ENCODE results near the gene CENPB. TPM values are rescaled to one million over a fixed set of nuclear protein-coding genes. Genes with fewer than 3 reads are reported as not detected.
A peak's percentile ranks its signal among the peaks of the same experiment; 100 is the strongest.

The CENPB gene
- total RNA-seq, 2 experiments from 2014 or later, result 25.1 to 25.3 TPM

DNA sequence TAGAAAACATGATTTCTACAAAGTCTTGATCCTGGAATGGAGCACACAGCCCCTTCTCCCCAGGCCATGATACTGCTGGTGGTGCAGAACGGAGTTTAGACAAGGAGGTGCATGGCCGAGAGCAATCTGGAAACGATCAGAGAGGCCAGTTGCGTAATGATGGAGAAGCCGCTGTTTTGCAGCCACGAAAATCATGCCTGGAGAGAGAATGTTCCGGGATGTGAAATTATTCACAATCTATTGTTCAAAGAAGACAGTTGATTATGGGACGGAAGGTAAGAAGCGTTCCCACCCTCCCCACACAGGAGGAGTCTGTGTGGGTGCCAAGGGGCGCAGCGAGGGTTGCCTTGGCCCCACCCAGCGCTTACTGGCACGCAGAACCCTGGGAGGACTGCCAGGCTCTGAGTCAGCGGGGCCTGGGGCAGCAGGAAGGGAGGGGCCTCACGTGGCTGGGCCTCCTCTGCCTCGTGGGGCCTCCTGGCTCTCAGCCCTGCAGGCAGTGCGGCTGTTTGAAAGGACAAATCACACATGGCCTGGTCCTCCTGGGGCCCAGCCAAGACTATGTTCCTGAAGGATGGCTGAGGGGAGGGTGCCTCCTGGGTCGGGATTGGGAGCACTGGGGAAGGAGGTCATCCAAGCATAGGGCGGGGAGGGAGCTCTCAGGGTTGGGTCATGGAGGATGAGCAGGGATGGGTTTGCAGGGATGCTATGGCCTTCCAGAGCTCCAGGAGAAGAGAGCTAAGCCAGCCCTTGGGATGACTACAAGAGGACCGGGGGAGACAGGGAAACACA lies 25.1 kb upstream of the CENPB start:
- DNase-seq (peak; percentile 80 to 98 (median 96)), ATAC-seq (ENCODE audit: poor library complexity) (peak; percentile 91)
- Histone ChIP-seq H3K27ac (ENCODE audit: low read depth in 1 of 2, low read length in 2 of 2) (peak overlapping the region; percentile 82 to 97), H3K4me3 (ENCODE audit: low read length) (peak overlapping the region; percentile 57), H3K27me3 (ENCODE audit: control insufficient read depth in 1 of 2, insufficient read depth in 2 of 2, low read length in 2 of 2) (no peaks in the 10 kb centered on the region), H3K36me3 (ENCODE audit: insufficient read depth, low read length) (no peaks in the 10 kb centered on the region), H3K9me3 (ENCODE audit: control insufficient read depth in 1 of 2, insufficient read depth in 1 of 2, low read length in 2 of 2) (no peaks in the 10 kb centered on the region), H3K4me1 (ENCODE audit: insufficient read depth, low read length) (peaks cover 90% of the 10 kb centered on the region)
- CTCF ChIA-PET, result interaction anchor here (1.3 to 2.3 kb wide), 3 partner anchors 9 to 44 kb away, joined by 4 to 22 read pairs (median 5); partner anchors contain the start of genes ADISSP, AP5S1 and CDC25B
- Mint-ChIP-seq H3K27ac (peak overlapping the region; percentile 98), H3K36me3 (ENCODE audit: low read depth) (peaks cover 10% of the 10 kb centered on the region), H3K27me3 (no peaks in the 10 kb centered on the region), H3K4me3 (peak overlapping the region; percentile 77), H3K9me3 (no peaks in the 10 kb centered on the region), H3K4me1 (ENCODE audit: low read depth) (peaks cover 81% of the 10 kb centered on the region)
- intact Hi-C loops (cut with DNase I, micrococcal nuclease), result loop anchor here (1.0 to 5.0 kb wide), 3 partner anchors 9 to 44 kb away; partner anchors contain the start of genes ADISSP (in 1 of the 2) and AP5S1 (in 1 of the 2)
- TF ChIP-seq, protein P1, sequence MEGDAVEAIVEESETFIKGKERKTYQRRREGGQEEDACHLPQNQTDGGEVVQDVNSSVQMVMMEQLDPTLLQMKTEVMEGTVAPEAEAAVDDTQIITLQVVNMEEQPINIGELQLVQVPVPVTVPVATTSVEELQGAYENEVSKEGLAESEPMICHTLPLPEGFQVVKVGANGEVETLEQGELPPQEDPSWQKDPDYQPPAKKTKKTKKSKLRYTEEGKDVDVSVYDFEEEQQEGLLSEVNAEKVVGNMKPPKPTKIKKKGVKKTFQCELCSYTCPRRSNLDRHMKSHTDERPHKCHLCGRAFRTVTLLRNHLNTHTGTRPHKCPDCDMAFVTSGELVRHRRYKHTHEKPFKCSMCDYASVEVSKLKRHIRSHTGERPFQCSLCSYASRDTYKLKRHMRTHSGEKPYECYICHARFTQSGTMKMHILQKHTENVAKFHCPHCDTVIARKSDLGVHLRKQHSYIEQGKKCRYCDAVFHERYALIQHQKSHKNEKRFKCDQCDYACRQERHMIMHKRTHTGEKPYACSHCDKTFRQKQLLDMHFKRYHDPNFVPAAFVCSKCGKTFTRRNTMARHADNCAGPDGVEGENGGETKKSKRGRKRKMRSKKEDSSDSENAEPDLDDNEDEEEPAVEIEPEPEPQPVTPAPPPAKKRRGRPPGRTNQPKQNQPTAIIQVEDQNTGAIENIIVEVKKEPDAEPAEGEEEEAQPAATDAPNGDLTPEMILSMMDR (IDR thresholded peaks at IDR 0.05), result no peak
- POLR2A ChIA-PET, result interaction anchor here (0.8 to 6.6 kb wide), 10 partner anchors 9 to 226 kb away, joined by 3 to 89 read pairs (median 21); partner anchors contain the start of genes ADISSP, AP5S1, CDC25B and CENPB

DNA sequence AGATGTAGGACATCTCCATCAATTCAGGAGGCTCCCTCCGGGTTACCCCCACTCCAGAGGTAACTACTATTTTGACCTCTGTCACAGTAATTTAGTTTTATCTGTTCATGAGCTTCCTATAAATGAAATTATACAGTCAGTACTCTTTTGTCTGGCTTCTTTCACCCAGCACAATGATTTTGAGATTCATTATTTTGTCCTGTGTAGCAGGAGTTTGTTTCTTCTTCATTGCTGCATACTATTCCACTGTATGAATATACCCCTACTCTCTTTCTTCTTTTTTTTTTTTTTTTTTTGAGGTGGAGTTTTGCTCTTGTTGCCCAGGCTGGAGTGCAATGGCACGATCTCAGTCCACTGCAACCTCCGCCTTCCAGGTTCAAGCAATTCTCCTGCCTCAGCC lies 22.0 kb upstream of the CENPB start:
- ChIA-PET CTCF (interaction anchor here (1.0 kb wide), 1 partner anchor 12 kb away, joined by 6 read pairs; the partner anchor contains the start of gene AP5S1), POLR2A (no interaction called here)
- Mint-ChIP-seq H3K9me3 (no peaks in the 10 kb centered on the region), H3K36me3 (ENCODE audit: low read depth) (peaks cover 40% of the 10 kb centered on the region), H3K4me3 (peak overlapping the region; percentile 38), H3K27ac (peak overlapping the region; percentile 81), H3K27me3 (no peaks in the 10 kb centered on the region), H3K4me1 (ENCODE audit: low read depth) (peaks cover 83% of the 10 kb centered on the region)
- intact Hi-C loops (cut with DNase I, micrococcal nuclease), result no loop called here
- H3K36me3 ChIP-seq (ENCODE audit: insufficient read depth, low read length), result peaks cover 29% of the 10 kb centered on the region
- TF ChIP-seq, protein P1 (IDR thresholded peaks at IDR 0.05), result no peak
- no peak overlapping the region for H3K4me3 ChIP-seq (ENCODE audit: low read length)
- DNase-seq (no peak), ATAC-seq (ENCODE audit: poor library complexity) (no peak)
- H3K9me3 ChIP-seq (ENCODE audit: control insufficient read depth in 1 of 2, insufficient read depth in 1 of 2, low read length in 2 of 2), result no peaks in the 10 kb centered on the region
- H3K27me3 ChIP-seq (ENCODE audit: control insufficient read depth in 1 of 2, insufficient read depth in 2 of 2, low read length in 2 of 2), result no peaks in the 10 kb centered on the region
- peaks cover 86% of the 10 kb centered on the region for H3K4me1 ChIP-seq (ENCODE audit: insufficient read depth, low read length)
- H3K27ac ChIP-seq (ENCODE audit: low read depth in 1 of 2, low read length in 2 of 2), result peak overlapping the region in 1 of 2 donors; percentile 18

DNA sequence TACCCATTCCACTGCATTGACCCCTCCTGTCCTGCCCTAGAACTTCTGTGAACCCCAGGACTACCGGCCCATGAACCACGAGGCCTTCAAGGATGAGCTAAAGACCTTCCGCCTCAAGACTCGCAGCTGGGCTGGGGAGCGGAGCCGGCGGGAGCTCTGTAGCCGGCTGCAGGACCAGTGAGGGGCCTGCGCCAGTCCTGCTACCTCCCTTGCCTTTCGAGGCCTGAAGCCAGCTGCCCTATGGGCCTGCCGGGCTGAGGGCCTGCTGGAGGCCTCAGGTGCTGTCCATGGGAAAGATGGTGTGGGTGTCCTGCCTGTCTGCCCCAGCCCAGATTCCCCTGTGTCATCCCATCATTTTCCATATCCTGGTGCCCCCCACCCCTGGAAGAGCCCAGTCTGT lies 18.2 kb upstream of the CENPB start:
- no peak overlapping the region for H3K4me3 Mint-ChIP-seq
- DNase-seq, result no peak
- POLR2A ChIA-PET, result interaction anchor here (1.2 kb wide), 1 partner anchor 9 kb away, joined by 4 read pairs; no protein-coding TSS in a partner anchor
- peaks cover 77% of the 10 kb centered on the region for H3K36me3 Mint-ChIP-seq (ENCODE audit: low read depth)
- intact Hi-C loops (cut with DNase I, micrococcal nuclease), result no loop called here
- peaks cover 87% of the 10 kb centered on the region for H3K4me1 ChIP-seq (ENCODE audit: insufficient read depth, low read length)
- no peak overlapping the region for H3K4me3 ChIP-seq (ENCODE audit: low read length)
- H3K9me3 ChIP-seq (ENCODE audit: control insufficient read depth in 1 of 2, insufficient read depth in 1 of 2, low read length in 2 of 2), result no peaks in the 10 kb centered on the region
- H3K36me3 ChIP-seq (ENCODE audit: insufficient read depth, low read length), result peaks cover 66% of the 10 kb centered on the region
- H3K27ac ChIP-seq (ENCODE audit: low read depth in 1 of 2, low read length in 2 of 2), result peak overlapping the region in 1 of 2 donors; percentile 17
- TF ChIP-seq, protein P1 (IDR thresholded peaks at IDR 0.05), result no peak
- CTCF ChIA-PET, result no interaction called here
- H3K27me3 Mint-ChIP-seq, result no peaks in the 10 kb centered on the region
- no peaks in the 10 kb centered on the region for H3K9me3 Mint-ChIP-seq
- H3K4me1 Mint-ChIP-seq (ENCODE audit: low read depth), result peaks cover 76% of the 10 kb centered on the region
- ATAC-seq (ENCODE audit: poor library complexity), result no peak
- no peaks in the 10 kb centered on the region for H3K27me3 ChIP-seq (ENCODE audit: control insufficient read depth in 1 of 2, insufficient read depth in 2 of 2, low read length in 2 of 2)
- peak overlapping the region; percentile 81 for H3K27ac Mint-ChIP-seq
